ENCODE data around the gene NLGN4Y. TPM values are rescaled to one million over a fixed set of nuclear protein-coding genes. Genes with fewer than 3 reads are reported as not detected.
"Not testable (repeated sequence)": the region's sequence is repeated elsewhere in the genome, so short reads cannot be mapped to it uniquely, and the experiment has no call there.

NLGN4Y gene
- total RNA-seq, 1 experiment from 2014 or later: not detected

GRCh38 chrY:14818452-14818851 lies 294.1 kb downstream of the NLGN4Y start:
- DNase-seq (ENCODE audit: low read depth, low spot score): no peak
- in situ Hi-C loops (cut with HindIII; ENCODE audit: low pct_unique_long_range_greater_than_20kb, low sequenced_read_pairs): no loop called here

DNA sequence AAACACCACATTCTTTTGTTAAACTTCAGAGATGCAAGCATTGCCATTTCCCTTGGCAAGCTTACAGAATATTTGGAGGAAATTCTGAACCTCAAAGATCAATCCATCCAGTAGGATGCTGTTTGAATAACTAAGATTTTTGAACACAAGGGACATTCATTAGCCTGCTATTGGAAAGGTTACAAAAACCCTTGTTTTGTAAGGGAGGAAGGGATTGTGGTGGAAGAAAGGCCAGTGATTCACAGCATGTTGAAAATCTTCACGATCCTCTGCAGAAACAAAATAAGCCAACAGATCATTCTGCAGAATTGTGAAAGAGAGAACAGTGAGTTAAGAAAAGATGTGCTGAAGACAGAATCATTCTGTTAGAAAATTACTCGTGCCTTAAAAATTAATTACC lies 297.9 kb downstream of the NLGN4Y start:
- no peak for DNase-seq (ENCODE audit: low read depth, low spot score)
- in situ Hi-C loops (cut with HindIII; ENCODE audit: low pct_unique_long_range_greater_than_20kb, low sequenced_read_pairs): no loop called here

DNA sequence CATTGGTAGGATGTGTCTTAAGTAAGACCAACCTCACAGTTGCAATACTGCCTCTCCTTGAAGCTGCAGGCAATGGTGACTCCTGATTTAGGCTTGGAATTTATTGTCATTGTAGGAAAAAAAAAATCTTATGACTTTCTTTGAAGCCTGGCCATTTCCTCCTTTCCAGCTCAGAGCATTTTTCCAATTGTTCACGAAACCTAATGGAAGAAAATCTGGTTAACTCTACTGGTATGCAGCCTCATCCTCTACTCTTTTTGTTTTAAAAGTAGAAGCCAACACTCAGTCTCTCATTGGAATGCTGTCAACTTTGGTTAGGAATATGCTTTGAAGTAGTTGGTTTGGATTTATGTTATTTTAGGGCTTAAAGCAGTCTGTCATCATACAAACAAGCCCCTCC lies 298.6 kb downstream of the NLGN4Y start:
- in situ Hi-C loops (cut with HindIII; ENCODE audit: low pct_unique_long_range_greater_than_20kb, low sequenced_read_pairs): no loop called here
- no peak for DNase-seq (ENCODE audit: low read depth, low spot score)

- in situ Hi-C loops (cut with HindIII; ENCODE audit: low pct_unique_long_range_greater_than_20kb, low sequenced_read_pairs): no loop called here
- no peak for DNase-seq (ENCODE audit: low read depth, low spot score)
Observed at GRCh38 chrY:14824583-14824982, 300.3 kb downstream of the NLGN4Y start.

GRCh38 chrY:14825728-14826127 lies 301.4 kb downstream of the NLGN4Y start:
- in situ Hi-C loops (cut with HindIII; ENCODE audit: low pct_unique_long_range_greater_than_20kb, low sequenced_read_pairs): no loop called here

GRCh38 chrY:14828531-14828930 lies 304.2 kb downstream of the NLGN4Y start:
- in situ Hi-C loops (cut with HindIII; ENCODE audit: low pct_unique_long_range_greater_than_20kb, low sequenced_read_pairs): no loop called here
- DNase-seq (ENCODE audit: low read depth, low spot score): no peak

More at GRCh38 chrY:14825728-14826127, 301.4 kb downstream of the NLGN4Y start:
- no peak for DNase-seq (ENCODE audit: low read depth, low spot score)

GRCh38 chrY:14829366-14829885 lies 305.1 kb downstream of the NLGN4Y start:
- in situ Hi-C loops (cut with HindIII; ENCODE audit: low pct_unique_long_range_greater_than_20kb, low sequenced_read_pairs): no loop called here
- no peak for DNase-seq (ENCODE audit: low read depth, low spot score)

DNA sequence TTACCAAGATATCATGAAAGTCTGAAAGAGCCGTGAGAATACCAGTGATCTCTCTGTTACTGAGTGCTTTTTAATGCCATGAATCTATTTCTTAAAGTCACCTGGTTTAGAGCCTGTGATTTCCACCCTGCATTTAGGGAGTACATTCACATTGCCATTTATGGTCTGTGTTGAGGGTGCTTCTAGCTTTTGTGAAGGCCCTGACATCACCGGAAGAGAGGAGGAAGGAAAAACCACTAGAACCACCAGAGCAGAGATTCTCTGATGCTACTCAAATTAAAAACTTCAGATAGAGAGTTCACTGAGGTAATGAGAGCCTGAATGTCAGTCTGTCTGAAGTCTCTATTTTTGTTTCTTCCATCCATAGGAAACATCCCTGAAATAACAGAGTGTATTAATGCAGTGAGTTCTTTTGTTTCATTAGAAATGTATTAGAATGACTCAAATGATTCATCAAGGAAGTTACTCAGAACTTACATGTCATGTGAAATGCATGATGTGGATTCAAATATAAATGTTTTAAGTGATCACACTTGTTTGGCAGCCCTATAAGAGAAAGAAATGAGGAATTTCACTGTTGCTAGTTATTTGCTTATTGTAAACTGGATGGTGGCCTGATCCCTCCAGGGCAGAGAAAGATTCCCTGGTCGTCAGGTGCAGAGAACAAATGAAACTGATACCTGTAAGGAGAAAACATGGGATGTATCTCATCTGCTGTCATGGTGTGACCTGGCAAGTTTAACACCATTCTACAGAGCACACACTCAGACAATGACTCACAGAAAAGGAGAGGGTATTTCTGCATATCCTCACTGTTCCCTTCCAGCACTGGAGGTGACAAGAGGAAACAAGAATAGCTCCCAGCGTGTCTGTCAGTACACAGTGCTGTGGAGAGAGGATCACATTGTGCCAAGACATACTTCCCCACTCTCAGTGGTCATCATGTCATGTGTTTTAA lies 310.1 kb downstream of the NLGN4Y start:
- DNase-seq (ENCODE audit: low read depth, low spot score): no peak
- in situ Hi-C loops (cut with HindIII; ENCODE audit: low pct_unique_long_range_greater_than_20kb, low sequenced_read_pairs): no loop called here

- in situ Hi-C loops (cut with HindIII; ENCODE audit: low pct_unique_long_range_greater_than_20kb, low sequenced_read_pairs): no loop called here
- no peak for DNase-seq (ENCODE audit: low read depth, low spot score)
Observed at GRCh38 chrY:14837466-14837865, 313.1 kb downstream of the NLGN4Y start.

DNA sequence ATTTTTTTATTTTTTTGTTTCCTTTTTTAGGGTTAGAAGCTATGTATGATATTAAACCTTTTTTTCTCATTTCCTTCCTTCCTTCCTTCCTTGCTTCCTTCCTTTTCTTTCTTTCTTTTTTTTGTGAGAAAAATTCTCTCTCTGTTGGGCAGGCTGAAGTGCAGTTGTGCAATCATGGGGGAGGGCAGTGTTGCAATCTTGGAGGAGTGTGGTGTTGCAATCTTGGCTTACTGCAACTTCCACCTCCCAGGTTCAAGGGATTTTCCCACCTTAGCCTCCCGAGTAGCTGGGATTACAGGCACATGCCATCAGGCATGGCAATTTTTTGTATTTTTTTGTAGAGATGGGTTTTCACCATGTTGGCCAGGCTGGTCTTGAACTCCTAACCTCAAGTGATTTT lies 326.4 kb downstream of the NLGN4Y start:
- DNase-seq (ENCODE audit: low read depth, low spot score): no peak
- in situ Hi-C loops (cut with HindIII; ENCODE audit: low pct_unique_long_range_greater_than_20kb, low sequenced_read_pairs): no loop called here

GRCh38 chrY:14860448-14860847 lies 336.1 kb downstream of the NLGN4Y start:
- in situ Hi-C loops (cut with HindIII; ENCODE audit: low pct_unique_long_range_greater_than_20kb, low sequenced_read_pairs): no loop called here

GRCh38 chrY:14861033-14861432 lies 336.7 kb downstream of the NLGN4Y start:
- in situ Hi-C loops (cut with HindIII; ENCODE audit: low pct_unique_long_range_greater_than_20kb, low sequenced_read_pairs); DNase-seq (ENCODE audit: low read depth, low spot score): not testable (repeated sequence)

More at GRCh38 chrY:14860448-14860847, 336.1 kb downstream of the NLGN4Y start:
- DNase-seq (ENCODE audit: low read depth, low spot score): no peak

- in situ Hi-C loops (cut with HindIII; ENCODE audit: low pct_unique_long_range_greater_than_20kb, low sequenced_read_pairs): no loop called here
- DNase-seq (ENCODE audit: low read depth, low spot score): no peak
Observed at GRCh38 chrY:14871971-14872370, 347.6 kb downstream of the NLGN4Y start.
